SK-N-SH (cell line): ENCODE results near the gene KIDINS220. TPM values are rescaled to one million over a fixed set of nuclear protein-coding genes. Genes with fewer than 3 reads are reported as not detected.

Experiments used
- CTCF ChIA-PET: fragments of 300-600, 350-600 bp; formaldehyde crosslinking; extraction: SDS; loops from one replicate; lab custom pipeline; 2021; lab: Yijun Ruan, JAX
- POLR2A ChIA-PET: fragments of 350-600 bp; sonication (Branson Sonifier 250); formaldehyde crosslinking; extraction: SDS; loops from one replicate; lab custom pipeline; 2020; ENCODE audit warnings: antibody characterized with exemption, inconsistent platforms; lab: Yijun Ruan, JAX
- DNase-seq: peaks from one replicate; pipeline ENCODE4 v3.0.0; 2012
- H2AFZ ChIP-seq: fragments of 200-600 bp; sonication (generic); 2 replicates; pipeline ENCODE4 v1.8.1; 2016; ENCODE audit warnings: antibody characterized with exemption, mild to moderate bottlenecking, low read depth
- H3F3A ChIP-seq: fragments of 200-600 bp; sonication (generic); replicated peaks from 2 replicates; pipeline ENCODE3; 2016; ENCODE audit warnings: antibody characterized with exemption, mild to moderate bottlenecking; ENCODE audit not compliant: insufficient read depth
- H3K27ac ChIP-seq, 2 experiments: fragments of 200-500 bp in 1 of 2; fragments of 200-600 bp in 1 of 2; sonication (Bioruptor generic) in 1 of 2; sonication (generic), shearing (Covaris generic) in 1 of 2; 2 replicates each; pipeline versions ENCODE4 v1.5.1 to v1.6.1; 2014 to 2016; ENCODE audit warnings: low read depth in 2 of 2, inconsistent platforms in 1 of 2, low read length in 1 of 2, mild to moderate bottlenecking in 1 of 2, mixed read lengths in 1 of 2
- H3K27me3 ChIP-seq: fragments of 200-600 bp; sonication (generic), shearing (Covaris generic); 2 replicates; pipeline ENCODE4 v1.6.1; 2016; ENCODE audit warnings: mixed run types; ENCODE audit not compliant: insufficient read depth
- H3K36me3 ChIP-seq, 2 experiments: fragments of 200-500 bp in 1 of 2; fragments of 200-600 bp in 1 of 2; sonication (Bioruptor generic) in 1 of 2; sonication (generic) in 1 of 2; replicated peaks in 1 of 2; 2 replicates each; pipeline versions ENCODE3 to v1.5.1; 2014 to 2016; ENCODE audit warnings: low read length in 1 of 2, mild to moderate bottlenecking in 1 of 2; ENCODE audit not compliant: insufficient read depth in 2 of 2, control insufficient read depth in 1 of 2
- H3K4me1 ChIP-seq, 2 experiments: fragments of 200-500 bp in 1 of 2; fragments of 200-600 bp in 1 of 2; sonication (Bioruptor generic) in 1 of 2; sonication (generic), shearing (Covaris generic) in 1 of 2; 2 replicates each; pipeline versions ENCODE4 v1.5.1 to v1.6.1; 2014 to 2016; ENCODE audit warnings: low read depth in 1 of 2, low read length in 1 of 2, mixed run types in 1 of 2; ENCODE audit not compliant: insufficient read depth in 2 of 2, control insufficient read depth in 1 of 2
- H3K4me2 ChIP-seq: fragments of 200-600 bp; sonication (generic), shearing (Covaris generic); 2 replicates; pipeline ENCODE4 v1.6.1; 2017; ENCODE audit warnings: mixed run types
- H3K4me3 ChIP-seq, 2 experiments: fragments of 200-500 bp in 1 of 2; fragments of 200-600 bp in 1 of 2; sonication (Bioruptor generic) in 1 of 2; sonication (generic), shearing (Covaris generic) in 1 of 2; 2 replicates each; pipeline versions ENCODE4 v1.5.1 to v1.8.1; 2014 to 2016; ENCODE audit warnings: low read depth in 2 of 2, inconsistent platforms in 1 of 2, low read length in 1 of 2, mild to moderate bottlenecking in 1 of 2, mixed read lengths in 1 of 2, moderate library complexity in 1 of 2
- H3K79me2 ChIP-seq: fragments of 200-600 bp; sonication (generic); 2 replicates; pipeline ENCODE4 v1.8.1; 2017; ENCODE audit warnings: mild to moderate bottlenecking; ENCODE audit not compliant: insufficient read depth
- H3K9ac ChIP-seq: fragments of 200-600 bp; sonication (generic); 2 replicates; pipeline ENCODE4 v1.6.1; 2017; ENCODE audit warnings: mixed run types
- H3K9me2 ChIP-seq: fragments of 200-600 bp; sonication (generic); 2 replicates; pipeline ENCODE4 v1.6.1; 2017; ENCODE audit warnings: mixed run types
- H3K9me3 ChIP-seq: fragments of 200-600 bp; sonication (generic); 2 replicates; pipeline ENCODE4 v1.6.1; 2017; ENCODE audit warnings: mixed run types, mild to moderate bottlenecking, moderate library complexity
- H4K20me1 ChIP-seq: fragments of 200-600 bp; sonication (generic); 2 replicates; pipeline ENCODE4 v1.6.1; 2017; ENCODE audit warnings: mild to moderate bottlenecking, mixed run types; ENCODE audit not compliant: insufficient read depth
- EZH2phosphoT487 ChIP-seq: fragments of 200-600 bp; sonication (generic); IDR thresholded peaks from 2 replicates; pipeline ENCODE4 v1.6.1; 2017; ENCODE audit warnings: low read depth, mixed run types, mild to moderate bottlenecking, antibody characterized with exemption, moderate library complexity, borderline replicate concordance
- FOSL2 ChIP-seq: IDR thresholded peaks from 2 replicates; pipeline ENCODE4 v1.4.0; 2012; ENCODE audit warnings: low read depth, mild to moderate bottlenecking, moderate library complexity, borderline replicate concordance
- GATA2 ChIP-seq: sonication (generic); formaldehyde crosslinking; IDR thresholded peaks from 2 replicates; pipeline ENCODE4 v1.5.0; 2020; ENCODE audit warnings: mild to moderate bottlenecking, missing genetic modification reagents
- JUND ChIP-seq: IDR thresholded peaks from 2 replicates; pipeline ENCODE4 v1.4.0; 2012
- MEF2A ChIP-seq: IDR thresholded peaks from 2 replicates; pipeline ENCODE4 v1.4.0; 2012; ENCODE audit warnings: low read depth, borderline replicate concordance
- NFIC ChIP-seq: IDR thresholded peaks from 2 replicates; pipeline ENCODE4 v1.4.0; 2012; ENCODE audit warnings: borderline replicate concordance
- NRF1 ChIP-seq: IDR thresholded peaks from 2 replicates; pipeline ENCODE4 v1.6.1; 2012; ENCODE audit warnings: low read depth, mild to moderate bottlenecking, low read length
- POLR2AphosphoS5 ChIP-seq: IDR thresholded peaks from 2 replicates; pipeline ENCODE4 v1.6.1; 2012; ENCODE audit warnings: low read depth, low read length
- RAD21 ChIP-seq: IDR thresholded peaks from 2 replicates; pipeline ENCODE4 v1.6.1; 2012; ENCODE audit warnings: mild to moderate bottlenecking, low read length
- RFX5 ChIP-seq: IDR thresholded peaks from 2 replicates; pipeline ENCODE4 v1.6.1; 2012; ENCODE audit warnings: mild to moderate bottlenecking, improper control_type of control experiment, low read length
- TCF12 ChIP-seq: IDR thresholded peaks from 2 replicates; pipeline ENCODE4 v1.4.0; 2012
- TEAD4 ChIP-seq: IDR thresholded peaks from 2 replicates; pipeline ENCODE4 v1.4.0; 2012; ENCODE audit warnings: mild to moderate bottlenecking, borderline replicate concordance; ENCODE audit not compliant: insufficient read depth
- YY1 ChIP-seq: IDR thresholded peaks from 2 replicates; pipeline ENCODE4 v1.4.0; 2012; ENCODE audit warnings: low read depth, mild to moderate bottlenecking
- WGBS: methylation state at CpG from one replicate; pipeline ENCODE4 v1.1.6; 2017; ENCODE audit warnings: low lambda C conversion rate; 5-methylcytosine and 5-hydroxymethylcytosine counted together
- polyA plus RNA-seq, 3 experiments: library from polyadenylated mRNA; depleted of rRNA; stranded (reverse); fragments of >200 nt; gene quantifications; 2 replicates each; pipeline ENCODE4 v1.2.3, GENCODE V29; 2012
- TF ChIP-seq, protein P1 (sequence below): IDR thresholded peaks from 2 replicates; pipeline ENCODE4; 2012
- TF ChIP-seq, protein P2 (sequence below): fragments of 150-350 bp; IDR thresholded peaks from 2 replicates; pipeline ENCODE4 v1.6.1; 2016; ENCODE audit warnings: mild to moderate bottlenecking, low read depth, low read length
- TF ChIP-seq, protein P3 (sequence below): fragments of 150-350 bp; IDR thresholded peaks from 2 replicates; pipeline ENCODE4 v1.6.1; 2017; ENCODE audit warnings: antibody characterized with exemption, low read length, low read depth, borderline replicate concordance
- TF ChIP-seq, protein P4 (sequence below): IDR thresholded peaks from 2 replicates; pipeline ENCODE4 v1.4.0; 2012; ENCODE audit warnings: low read depth
- TF ChIP-seq, protein P5 (sequence below): fragments of 200-600 bp; sonication (generic); IDR thresholded peaks from 2 replicates; pipeline ENCODE4 v1.6.1; 2017; ENCODE audit warnings: antibody characterized with exemption, mild to moderate bottlenecking, moderate library complexity
- TF ChIP-seq, protein P6 (sequence below): IDR thresholded peaks from 2 replicates; pipeline ENCODE4 v1.4.0; 2012; ENCODE audit warnings: low read depth, borderline replicate concordance

The KIDINS220 gene
- polyA plus RNA-seq, 1 of the 3 experiments (the other 2 are of a cell fraction) = 18.2 TPM

DNA sequence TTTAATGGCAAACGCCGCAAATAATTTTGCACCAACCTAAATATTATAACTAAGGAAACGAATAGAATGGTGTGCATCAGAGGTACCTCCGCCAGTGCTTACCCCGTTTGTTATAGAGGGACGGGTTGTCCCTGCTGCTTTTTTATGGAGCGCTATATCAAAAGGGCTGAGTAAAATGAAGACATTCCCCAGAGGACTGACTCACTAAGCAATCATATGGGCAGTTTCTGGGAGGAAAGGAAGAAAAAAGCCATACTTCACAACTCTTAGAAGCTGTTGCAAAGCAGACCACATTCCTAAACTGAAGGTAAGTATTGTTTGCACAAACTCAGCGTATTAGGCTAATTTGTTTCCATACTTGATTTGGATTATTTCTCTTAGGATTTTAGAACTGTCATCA is 142.7 kb downstream of the KIDINS220 start:
- no peaks in the 10 kb centered on the region for H4K20me1 ChIP-seq
- H3K27ac ChIP-seq = no peak overlapping the region
- no peak overlapping the region for H3K4me3 ChIP-seq
- H3F3A ChIP-seq = peaks cover 4% of the 10 kb centered on the region
- H3K9me3 ChIP-seq = no peaks in the 10 kb centered on the region
- no peak overlapping the region for H3K9ac ChIP-seq
- CTCF ChIA-PET = interaction anchor here (1.8 to 2.4 kb wide), 3 partner anchors 20 to 69 kb away, joined by 5 to 19 read pairs (median 14); no protein-coding TSS in a partner anchor
- no peak for TF ChIP-seq NFIC
- no peak for TF ChIP-seq YY1
- no peak for TF ChIP-seq EZH2phosphoT487
- no peak for TF ChIP-seq NRF1
- TF ChIP-seq POLR2AphosphoS5 = no peak
- TF ChIP-seq JUND = no peak
- TF ChIP-seq, protein P1, sequence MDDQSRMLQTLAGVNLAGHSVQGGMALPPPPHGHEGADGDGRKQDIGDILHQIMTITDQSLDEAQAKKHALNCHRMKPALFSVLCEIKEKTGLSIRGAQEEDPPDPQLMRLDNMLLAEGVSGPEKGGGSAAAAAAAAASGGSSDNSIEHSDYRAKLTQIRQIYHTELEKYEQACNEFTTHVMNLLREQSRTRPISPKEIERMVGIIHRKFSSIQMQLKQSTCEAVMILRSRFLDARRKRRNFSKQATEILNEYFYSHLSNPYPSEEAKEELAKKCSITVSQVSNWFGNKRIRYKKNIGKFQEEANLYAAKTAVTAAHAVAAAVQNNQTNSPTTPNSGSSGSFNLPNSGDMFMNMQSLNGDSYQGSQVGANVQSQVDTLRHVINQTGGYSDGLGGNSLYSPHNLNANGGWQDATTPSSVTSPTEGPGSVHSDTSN = no peak
- TF ChIP-seq TEAD4 = no peak
- no peak for TF ChIP-seq RAD21
- TF ChIP-seq, protein P2, sequence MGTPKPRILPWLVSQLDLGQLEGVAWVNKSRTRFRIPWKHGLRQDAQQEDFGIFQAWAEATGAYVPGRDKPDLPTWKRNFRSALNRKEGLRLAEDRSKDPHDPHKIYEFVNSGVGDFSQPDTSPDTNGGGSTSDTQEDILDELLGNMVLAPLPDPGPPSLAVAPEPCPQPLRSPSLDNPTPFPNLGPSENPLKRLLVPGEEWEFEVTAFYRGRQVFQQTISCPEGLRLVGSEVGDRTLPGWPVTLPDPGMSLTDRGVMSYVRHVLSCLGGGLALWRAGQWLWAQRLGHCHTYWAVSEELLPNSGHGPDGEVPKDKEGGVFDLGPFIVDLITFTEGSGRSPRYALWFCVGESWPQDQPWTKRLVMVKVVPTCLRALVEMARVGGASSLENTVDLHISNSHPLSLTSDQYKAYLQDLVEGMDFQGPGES = no peak
- TF ChIP-seq MEF2A = no peak
- TF ChIP-seq, protein P3, sequence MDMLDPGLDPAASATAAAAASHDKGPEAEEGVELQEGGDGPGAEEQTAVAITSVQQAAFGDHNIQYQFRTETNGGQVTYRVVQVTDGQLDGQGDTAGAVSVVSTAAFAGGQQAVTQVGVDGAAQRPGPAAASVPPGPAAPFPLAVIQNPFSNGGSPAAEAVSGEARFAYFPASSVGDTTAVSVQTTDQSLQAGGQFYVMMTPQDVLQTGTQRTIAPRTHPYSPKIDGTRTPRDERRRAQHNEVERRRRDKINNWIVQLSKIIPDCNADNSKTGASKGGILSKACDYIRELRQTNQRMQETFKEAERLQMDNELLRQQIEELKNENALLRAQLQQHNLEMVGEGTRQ = no peak
- TF ChIP-seq FOSL2 = no peak
- no peak for TF ChIP-seq RFX5
- TF ChIP-seq, protein P4, sequence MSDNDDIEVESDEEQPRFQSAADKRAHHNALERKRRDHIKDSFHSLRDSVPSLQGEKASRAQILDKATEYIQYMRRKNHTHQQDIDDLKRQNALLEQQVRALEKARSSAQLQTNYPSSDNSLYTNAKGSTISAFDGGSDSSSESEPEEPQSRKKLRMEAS = no peak
- TF ChIP-seq, protein P5, sequence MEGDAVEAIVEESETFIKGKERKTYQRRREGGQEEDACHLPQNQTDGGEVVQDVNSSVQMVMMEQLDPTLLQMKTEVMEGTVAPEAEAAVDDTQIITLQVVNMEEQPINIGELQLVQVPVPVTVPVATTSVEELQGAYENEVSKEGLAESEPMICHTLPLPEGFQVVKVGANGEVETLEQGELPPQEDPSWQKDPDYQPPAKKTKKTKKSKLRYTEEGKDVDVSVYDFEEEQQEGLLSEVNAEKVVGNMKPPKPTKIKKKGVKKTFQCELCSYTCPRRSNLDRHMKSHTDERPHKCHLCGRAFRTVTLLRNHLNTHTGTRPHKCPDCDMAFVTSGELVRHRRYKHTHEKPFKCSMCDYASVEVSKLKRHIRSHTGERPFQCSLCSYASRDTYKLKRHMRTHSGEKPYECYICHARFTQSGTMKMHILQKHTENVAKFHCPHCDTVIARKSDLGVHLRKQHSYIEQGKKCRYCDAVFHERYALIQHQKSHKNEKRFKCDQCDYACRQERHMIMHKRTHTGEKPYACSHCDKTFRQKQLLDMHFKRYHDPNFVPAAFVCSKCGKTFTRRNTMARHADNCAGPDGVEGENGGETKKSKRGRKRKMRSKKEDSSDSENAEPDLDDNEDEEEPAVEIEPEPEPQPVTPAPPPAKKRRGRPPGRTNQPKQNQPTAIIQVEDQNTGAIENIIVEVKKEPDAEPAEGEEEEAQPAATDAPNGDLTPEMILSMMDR = no peak
- TF ChIP-seq, protein P6, sequence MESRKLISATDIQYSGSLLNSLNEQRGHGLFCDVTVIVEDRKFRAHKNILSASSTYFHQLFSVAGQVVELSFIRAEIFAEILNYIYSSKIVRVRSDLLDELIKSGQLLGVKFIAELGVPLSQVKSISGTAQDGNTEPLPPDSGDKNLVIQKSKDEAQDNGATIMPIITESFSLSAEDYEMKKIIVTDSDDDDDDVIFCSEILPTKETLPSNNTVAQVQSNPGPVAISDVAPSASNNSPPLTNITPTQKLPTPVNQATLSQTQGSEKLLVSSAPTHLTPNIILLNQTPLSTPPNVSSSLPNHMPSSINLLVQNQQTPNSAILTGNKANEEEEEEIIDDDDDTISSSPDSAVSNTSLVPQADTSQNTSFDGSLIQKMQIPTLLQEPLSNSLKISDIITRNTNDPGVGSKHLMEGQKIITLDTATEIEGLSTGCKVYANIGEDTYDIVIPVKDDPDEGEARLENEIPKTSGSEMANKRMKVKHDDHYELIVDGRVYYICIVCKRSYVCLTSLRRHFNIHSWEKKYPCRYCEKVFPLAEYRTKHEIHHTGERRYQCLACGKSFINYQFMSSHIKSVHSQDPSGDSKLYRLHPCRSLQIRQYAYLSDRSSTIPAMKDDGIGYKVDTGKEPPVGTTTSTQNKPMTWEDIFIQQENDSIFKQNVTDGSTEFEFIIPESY = no peak
- TF ChIP-seq GATA2 (CRISPR knock-in tag) = no peak
- no peak for TF ChIP-seq TCF12
- H3K79me2 ChIP-seq = no peaks in the 10 kb centered on the region
- no peak overlapping the region for H2AFZ ChIP-seq
- no peaks in the 10 kb centered on the region; a peak in 1 of 4 replicates for H3K4me1 ChIP-seq
- no peak overlapping the region for H3K4me2 ChIP-seq
- no peak for DNase-seq
- H3K36me3 ChIP-seq = no peaks in the 10 kb centered on the region
- 85% methylated on average over 8 of the region's 8 CpGs for whole genome bisulfite sequencing
- H3K27me3 ChIP-seq = no peaks in the 10 kb centered on the region
- POLR2A ChIA-PET = no interaction called here
- H3K9me2 ChIP-seq = no peaks in the 10 kb centered on the region
